GM06990 (cell line): ENCODE measurements around the gene TTC22.

Source experiments
- DNase-seq: peaks from one replicate; pipeline ENCODE4 v3.0.0-alpha.2; 2011; ENCODE audit not compliant: insufficient read length; ENCODE audit errors: extremely low read depth
- H3K27me3 ChIP-seq: replicated peaks from 2 replicates; pipeline ENCODE4 v1.6.0; 2011; ENCODE audit warnings: low read length; ENCODE audit not compliant: control insufficient read depth, insufficient read depth
- H3K36me3 ChIP-seq: 2 replicates; pipeline ENCODE4 v1.5.1; 2011; ENCODE audit warnings: low read length; ENCODE audit not compliant: control insufficient read depth, insufficient read depth
- H3K4me3 ChIP-seq: replicated peaks from 2 replicates; pipeline ENCODE4 v1.5.1; 2011; ENCODE audit warnings: low read depth, mild to moderate bottlenecking, control low read depth, low read length
- CTCF ChIP-seq: IDR thresholded peaks from 2 replicates; pipeline ENCODE4 v1.5.1; 2011; ENCODE audit warnings: low read length, control low read depth, mild to moderate bottlenecking, inconsistent platforms; ENCODE audit not compliant: insufficient read depth, poor library complexity, severe bottlenecking

Gene TTC22

DNA sequence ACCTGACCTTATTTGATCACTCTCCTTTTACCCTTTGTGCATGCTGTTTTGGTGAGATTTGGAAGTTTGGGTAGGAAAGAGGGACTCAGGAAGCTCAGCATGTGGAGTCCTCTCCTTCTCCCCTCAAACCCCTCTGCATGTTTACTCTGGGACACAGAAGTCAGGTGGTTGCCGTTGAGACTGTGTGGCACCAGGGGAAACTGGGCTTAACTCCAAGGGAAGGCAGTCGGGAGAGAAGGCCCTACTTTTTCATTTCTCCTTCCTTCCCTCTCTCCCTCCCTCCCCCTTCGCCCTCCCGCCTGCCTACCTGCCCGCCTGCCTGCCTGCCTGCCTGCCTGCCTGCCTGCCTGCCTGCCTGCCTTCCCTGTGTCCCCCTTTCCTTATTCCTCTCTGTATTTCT lies 34.8 kb upstream of the TTC22 start:
- Histone ChIP-seq H3K27me3 (no peaks in the 10 kb centered on the region), H3K4me3 (no peak overlapping the region), H3K36me3 (no peaks in the 10 kb centered on the region)
- no peak for TF ChIP-seq CTCF
- no peak for DNase-seq

DNA sequence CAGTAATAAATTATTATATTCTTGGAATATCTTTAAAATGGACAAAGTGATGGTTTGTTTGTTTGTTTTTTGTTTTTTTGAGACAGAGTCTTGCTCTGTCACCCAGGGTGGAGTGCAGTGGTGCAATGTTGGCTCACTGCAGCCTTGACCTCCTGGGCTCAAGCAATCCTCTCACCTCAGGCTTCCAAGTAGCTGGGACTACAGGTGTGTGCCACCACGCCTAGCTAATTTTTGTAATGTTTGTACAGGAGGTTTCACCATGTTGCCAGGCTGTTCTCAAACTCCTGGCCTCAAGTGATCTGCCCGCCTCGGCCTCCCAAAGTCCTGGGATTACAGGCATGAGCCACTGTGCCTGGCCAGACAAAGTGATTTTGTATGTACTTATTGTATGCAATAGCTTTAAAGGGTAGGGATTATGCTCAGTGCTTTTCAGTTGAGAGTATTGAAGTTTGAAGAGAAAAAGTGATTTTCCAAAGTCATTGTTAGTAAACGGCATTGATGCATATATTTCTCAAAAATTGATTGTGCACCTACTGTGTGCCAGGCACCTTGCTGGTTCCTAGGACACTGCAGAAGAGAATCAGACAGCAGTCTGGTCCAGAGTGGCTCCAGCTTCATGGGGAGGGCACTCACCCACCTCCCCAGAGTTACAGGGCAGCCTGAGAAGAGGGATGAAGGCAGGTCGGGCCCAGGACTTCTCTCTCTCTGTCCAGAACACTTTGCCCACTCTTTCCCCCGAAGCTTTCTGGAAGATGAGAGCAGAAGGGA lies 34.2 kb upstream of the TTC22 start:
- TF ChIP-seq CTCF: no peak
- no peak for DNase-seq
- no peak overlapping the region for H3K4me3 ChIP-seq
- no peaks in the 10 kb centered on the region for H3K36me3 ChIP-seq
- H3K27me3 ChIP-seq: no peaks in the 10 kb centered on the region

DNA sequence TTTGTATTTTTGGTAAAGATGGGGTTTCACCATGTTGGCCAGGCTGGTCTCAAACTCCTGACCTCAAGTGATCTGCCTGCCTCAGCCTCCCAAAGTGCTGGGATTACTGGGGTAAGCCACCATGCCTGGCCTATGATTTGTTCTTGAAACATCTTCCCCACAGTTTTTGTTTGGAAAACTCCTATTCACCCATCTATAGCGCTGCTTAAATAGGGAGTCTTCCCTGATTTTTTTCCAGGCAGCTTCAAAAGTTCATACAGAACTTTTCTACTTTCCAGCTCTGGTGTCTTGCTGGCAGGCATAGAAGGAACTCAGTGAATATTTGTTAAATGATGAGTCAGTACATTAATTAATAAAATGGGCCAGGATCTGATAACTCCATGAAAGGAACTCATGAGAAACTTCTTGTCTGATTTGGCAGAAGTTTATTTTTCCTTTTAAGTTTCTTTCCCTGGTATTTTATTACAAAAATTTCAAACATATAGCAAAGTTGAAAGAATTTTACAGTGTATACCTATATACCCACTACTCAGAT lies 33.0 kb upstream of the TTC22 start:
- no peak for DNase-seq
- no peaks in the 10 kb centered on the region for H3K36me3 ChIP-seq
- H3K4me3 ChIP-seq: no peak overlapping the region
- no peak for TF ChIP-seq CTCF
- H3K27me3 ChIP-seq: no peaks in the 10 kb centered on the region

- no peaks in the 10 kb centered on the region for H3K36me3 ChIP-seq
- H3K4me3 ChIP-seq: no peak overlapping the region
- TF ChIP-seq CTCF: no peak
- no peak for DNase-seq
- H3K27me3 ChIP-seq: no peaks in the 10 kb centered on the region
Measured at GRCh38 chr1:54833121-54833520, 32.0 kb upstream of the TTC22 start.

DNA sequence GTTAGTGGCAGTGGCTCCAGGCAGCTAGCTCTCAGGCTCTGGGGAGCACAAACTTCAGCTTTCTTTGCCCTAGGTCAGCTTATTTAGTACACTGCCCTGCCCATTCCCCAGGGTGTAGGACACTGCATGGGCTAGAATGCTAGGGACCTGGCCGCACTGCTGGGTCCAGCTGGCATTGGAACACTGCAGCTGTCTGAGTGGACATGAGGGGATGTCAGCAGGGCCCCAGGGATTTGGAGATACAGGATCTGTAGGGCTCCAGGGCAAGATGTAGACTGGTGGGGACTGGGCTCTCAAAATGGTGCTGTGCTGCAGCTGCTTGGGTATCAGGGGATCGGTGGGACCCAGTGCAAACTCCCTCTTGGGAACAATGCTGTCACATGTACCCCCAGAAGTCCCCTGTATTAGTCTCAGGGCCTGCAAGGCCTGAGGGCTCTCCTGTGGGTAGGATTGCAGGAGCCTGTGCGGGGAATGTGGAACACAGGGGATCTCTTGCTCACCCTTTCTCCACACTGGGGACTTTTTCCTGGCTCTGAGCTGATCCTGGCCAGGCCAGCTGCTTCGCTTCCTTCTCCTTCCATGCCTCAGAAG lies 25.2 kb upstream of the TTC22 start:
- no peak for TF ChIP-seq CTCF
- H3K27me3 ChIP-seq: no peaks in the 10 kb centered on the region
- no peak for DNase-seq

More for the DNA sequence above, 25.2 kb upstream of the TTC22 start:
- H3K36me3 ChIP-seq: no peaks in the 10 kb centered on the region
- no peak overlapping the region for H3K4me3 ChIP-seq
